Ishikawa (cell line): Measurements from ENCODE around the gene TRIM27.

Experiments
- CEBPB ChIP-seq: IDR thresholded peaks from 2 replicates; pipeline ENCODE4 v1.6.1; 2012
- CREB1 ChIP-seq: IDR thresholded peaks from 2 replicates; pipeline ENCODE4 v1.6.1; 2012; ENCODE audit warnings: low read depth
- EGR1 ChIP-seq: IDR thresholded peaks from 2 replicates; pipeline ENCODE4 v1.6.1; 2012
- EP300 ChIP-seq: IDR thresholded peaks from 2 replicates; pipeline ENCODE4 v1.6.1; 2012; ENCODE audit warnings: borderline replicate concordance
- FOXM1 ChIP-seq: IDR thresholded peaks from 2 replicates; pipeline ENCODE4 v1.6.1; 2012; ENCODE audit warnings: low read depth, borderline replicate concordance
- NFIC ChIP-seq: IDR thresholded peaks from 2 replicates; pipeline ENCODE4 v1.6.1; 2012
- RAD21 ChIP-seq: IDR thresholded peaks from 2 replicates; pipeline ENCODE4 v1.6.1; 2012; ENCODE audit warnings: low read depth
- REST ChIP-seq: IDR thresholded peaks from 2 replicates; pipeline ENCODE4 v1.6.1; 2012; ENCODE audit warnings: low read depth, mild to moderate bottlenecking
- TAF1 ChIP-seq: IDR thresholded peaks from 2 replicates; pipeline ENCODE4 v1.6.1; 2012; ENCODE audit warnings: low read depth, mild to moderate bottlenecking
- TCF12 ChIP-seq: IDR thresholded peaks from 2 replicates; pipeline ENCODE4 v1.6.1; 2012; ENCODE audit warnings: low read depth
- TEAD4 ChIP-seq: IDR thresholded peaks from 2 replicates; pipeline ENCODE4 v1.6.1; 2012
- YY1 ChIP-seq: IDR thresholded peaks from 2 replicates; pipeline ENCODE4 v1.6.1; 2012; ENCODE audit warnings: low read depth
- ZBTB7A ChIP-seq: IDR thresholded peaks from 2 replicates; pipeline ENCODE4 v1.6.1; 2012; ENCODE audit warnings: low read depth
- TF ChIP-seq, protein P1 (sequence below): IDR thresholded peaks from 2 replicates; pipeline ENCODE4 v1.6.1; 2012
- TF ChIP-seq, protein P2 (sequence below): IDR thresholded peaks from 2 replicates; pipeline ENCODE4 v1.6.1; 2012

TRIM27 gene

GRCh38 chr6:28865401-28866204 lies 58.2 kb downstream of the TRIM27 start:
- TF ChIP-seq ZBTB7A (no peak), YY1 (no peak), REST (no peak), CREB1 (no peak), NFIC (no peak), TCF12 (no peak), TAF1 (no peak), EGR1 (no peak), RAD21 (no peak), TEAD4 (no peak), FOXM1 (no peak), CEBPB (no peak), EP300 (no peak)
- TF ChIP-seq, protein P1, sequence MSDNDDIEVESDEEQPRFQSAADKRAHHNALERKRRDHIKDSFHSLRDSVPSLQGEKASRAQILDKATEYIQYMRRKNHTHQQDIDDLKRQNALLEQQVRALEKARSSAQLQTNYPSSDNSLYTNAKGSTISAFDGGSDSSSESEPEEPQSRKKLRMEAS = no peak
- TF ChIP-seq, protein P2, sequence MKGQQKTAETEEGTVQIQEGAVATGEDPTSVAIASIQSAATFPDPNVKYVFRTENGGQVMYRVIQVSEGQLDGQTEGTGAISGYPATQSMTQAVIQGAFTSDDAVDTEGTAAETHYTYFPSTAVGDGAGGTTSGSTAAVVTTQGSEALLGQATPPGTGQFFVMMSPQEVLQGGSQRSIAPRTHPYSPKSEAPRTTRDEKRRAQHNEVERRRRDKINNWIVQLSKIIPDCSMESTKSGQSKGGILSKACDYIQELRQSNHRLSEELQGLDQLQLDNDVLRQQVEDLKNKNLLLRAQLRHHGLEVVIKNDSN = no peak

- TF ChIP-seq TEAD4 (peak; percentile 57), TCF12 (no peak)
These were observed 59.4 kb downstream of the TRIM27 start for GRCh38 chr6:28864326-28864923.

DNA sequence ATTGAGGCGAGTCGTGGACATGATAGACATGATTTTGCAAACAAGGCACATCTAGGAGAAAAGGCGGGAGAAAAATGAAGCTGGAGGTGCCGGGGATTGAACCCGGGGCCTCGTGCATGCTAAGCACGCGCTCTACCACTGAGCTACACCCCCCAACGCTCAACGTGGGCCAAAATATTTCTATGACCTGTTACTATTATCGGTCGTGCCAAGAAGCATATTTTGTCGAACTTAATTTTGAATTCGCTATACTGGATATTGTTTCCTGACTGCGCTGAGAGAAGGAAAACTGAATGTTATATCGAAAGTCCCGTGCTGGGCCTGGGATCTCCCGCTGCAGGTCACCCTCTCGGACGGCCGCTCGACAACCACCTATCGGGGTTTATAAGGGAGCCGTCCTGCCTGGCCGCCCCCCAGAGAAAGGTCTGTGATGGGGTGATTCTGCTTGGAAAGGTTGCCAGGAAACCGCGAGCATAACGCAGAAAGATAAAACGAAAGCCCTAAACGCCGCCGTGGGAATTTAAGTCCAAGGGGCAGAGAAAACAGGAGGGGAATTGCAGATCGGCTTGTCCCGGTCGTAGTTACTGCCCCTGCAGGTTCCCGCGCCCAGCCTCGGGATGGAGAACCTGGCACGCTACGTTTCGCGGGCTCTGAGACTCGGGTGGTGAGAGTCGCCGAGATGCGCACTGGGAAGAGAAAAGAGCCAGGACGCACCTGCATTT lies 60.0 kb downstream of the TRIM27 start:
- TF ChIP-seq ZBTB7A (no peak), TEAD4 (peak; percentile 88), EP300 (no peak; the same call in 1 of the 2 replicates), CEBPB (peak; percentile 68; the same call in 1 of the 2 replicates), NFIC (peak; percentile 77), EGR1 (no peak), RAD21 (peak; percentile 32; the same call in 1 of the 2 replicates), YY1 (0 out of 2 replicates have a peak, but pooled peaks have one; percentile 57), TCF12 (no peak)
- TF ChIP-seq, protein P1 = peak; percentile 82
- TF ChIP-seq, protein P2 = no peak; the same call in 1 of the 2 replicates

DNA sequence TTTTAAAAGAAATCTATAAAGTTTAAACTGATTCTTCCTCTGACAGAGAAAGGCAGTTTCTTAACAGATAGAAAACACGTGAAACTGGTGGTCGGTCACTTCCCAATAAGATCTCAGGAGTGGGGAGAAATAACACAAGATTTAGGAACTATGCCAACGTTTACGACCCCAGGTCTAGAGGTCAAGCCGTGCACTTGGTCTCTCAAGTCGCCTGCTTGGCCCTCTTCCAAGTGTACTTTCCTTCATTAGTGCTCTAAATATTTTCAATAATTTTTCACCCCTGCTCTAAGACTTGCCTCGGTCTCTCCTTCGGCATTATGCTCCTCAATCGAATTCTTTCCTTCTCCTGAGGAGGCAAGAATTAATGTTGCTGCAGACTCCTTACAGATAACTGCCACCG lies 61.7 kb downstream of the TRIM27 start:
- TF ChIP-seq CEBPB = no peak
- TF ChIP-seq, protein P2 = no peak

- TF ChIP-seq TEAD4 (no peak), FOXM1 (no peak), EGR1 (no peak), RAD21 (no peak), TAF1 (no peak), CREB1 (no peak), TCF12 (no peak), NFIC (no peak), ZBTB7A (no peak), YY1 (no peak), EP300 (no peak), CEBPB (no peak)
- TF ChIP-seq, protein P1 = no peak
- TF ChIP-seq, protein P2 = no peak
These were observed 62.4 kb downstream of the TRIM27 start for GRCh38 chr6:28861339-28861738.

- TF ChIP-seq REST (no peak), TCF12 (no peak), EP300 (no peak), TAF1 (no peak), NFIC (no peak), EGR1 (no peak), YY1 (no peak), ZBTB7A (no peak), RAD21 (no peak), FOXM1 (no peak), TEAD4 (no peak)
- TF ChIP-seq, protein P2 = no peak
These were observed 63.2 kb downstream of the TRIM27 start for GRCh38 chr6:28860581-28860980.
